Gastroesophageal sphincter (tissue), 4 donors: ENCODE results near the gene NTRK3. TPM values are rescaled to one million over a fixed set of nuclear protein-coding genes. Genes with fewer than 3 reads are reported as not detected.

Source experiments
- ATAC-seq: fragments of 150-250 bp; one replicate; pipeline ENCODE4 v1.9.1; 2016; ENCODE audit warnings: mild to moderate bottlenecking, moderate library complexity
- H3K27ac ChIP-seq, 4 donors: fragments of 200-600 bp; sonication (generic) in 3 of 4; 1 replicate in 3 of 4; 2 replicates in 1 of 4; pipeline ENCODE4 v1.5.1; 2016 to 2019
- H3K27me3 ChIP-seq: fragments of 200-600 bp; sonication (generic); one replicate; pipeline ENCODE4 v1.5.1; 2019
- H3K36me3 ChIP-seq, 2 donors: fragments of 200-600 bp; sonication (generic); one replicate each; pipeline ENCODE4 v1.5.1; 2019; ENCODE audit warnings: control low read depth in 1 of 2
- H3K4me1 ChIP-seq, 3 donors: fragments of 200-600 bp; sonication (generic); 1 replicate in 2 of 3; 2 replicates in 1 of 3; pipeline ENCODE4 v1.5.1; 2016 to 2019; ENCODE audit warnings: control low read depth in 2 of 3
- H3K4me3 ChIP-seq, 2 donors: fragments of 200-600 bp; sonication (generic); one replicate each; pipeline ENCODE4 v1.5.1; 2019; ENCODE audit warnings: mild to moderate bottlenecking in 1 of 2, moderate library complexity in 1 of 2
- H3K9me3 ChIP-seq, 3 donors: fragments of 200-600 bp; sonication (generic); one replicate each; pipeline ENCODE4 v1.5.1; 2017 to 2019; ENCODE audit warnings: control low read depth in 2 of 3
- CTCF ChIP-seq, 4 experiments: fragments of 200-600 bp in 2 of 4; fragments of 450-650 bp in 2 of 4; sonication (generic) in 1 of 4; IDR thresholded peaks; one replicate each; pipeline ENCODE4 v1.5.1; 2017 to 2019; ENCODE audit warnings: antibody characterized with exemption in 4 of 4, mild to moderate bottlenecking in 2 of 4, moderate library complexity in 2 of 4
- EP300 ChIP-seq: sonication (generic); formaldehyde crosslinking; IDR thresholded peaks from one replicate; pipeline ENCODE4 v1.6.1; 2017; ENCODE audit warnings: antibody characterized with exemption, mild to moderate bottlenecking
- POLR2A ChIP-seq, 2 donors: fragments of 450-650 bp; IDR thresholded peaks; one replicate each; pipeline ENCODE4 v1.6.1; 2017; ENCODE audit warnings: antibody characterized with exemption in 2 of 2, mild to moderate bottlenecking in 2 of 2, moderate library complexity in 1 of 2
- POLR2AphosphoS5 ChIP-seq: sonication (generic); formaldehyde crosslinking; IDR thresholded peaks from one replicate; pipeline ENCODE4 v1.6.1; 2017; ENCODE audit warnings: antibody characterized with exemption
- WGBS, 2 donors: methylation state at CpG; one replicate each; pipeline ENCODE4 v1.1.5; 2018; ENCODE audit warnings: low coverage in 1 of 2; 5-methylcytosine and 5-hydroxymethylcytosine counted together
- total RNA-seq, 4 donors: library from RNA; depleted of rRNA; stranded (reverse); fragments of >200 nt; gene quantifications; one replicate each; pipeline ENCODE4 v1.1.0, GENCODE V29; 2016

Gene NTRK3
- total RNA-seq, 4 donors from 2014 or later = 0.47 to 4.3 (median 1.5) TPM

DNA sequence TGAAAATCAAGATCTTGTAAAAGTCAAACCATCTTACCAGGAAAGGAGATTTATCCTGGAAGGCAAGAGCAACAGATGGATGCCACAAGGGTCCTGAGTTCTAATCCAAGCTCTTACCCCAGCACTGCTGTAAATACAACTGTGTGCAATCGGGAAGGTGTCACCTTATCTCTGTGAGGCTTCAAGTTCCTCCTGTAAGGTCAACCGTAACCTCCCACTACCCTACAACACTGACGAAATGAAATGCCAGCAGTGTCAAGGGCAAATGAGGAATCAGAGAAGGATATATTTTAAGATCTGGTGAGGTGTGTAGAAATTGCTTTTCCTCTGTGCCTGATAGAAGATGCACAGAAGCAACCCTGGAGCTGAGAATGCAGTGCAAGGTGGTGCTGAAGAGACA is 207.8 kb downstream of the NTRK3 start:
- H3K27me3 ChIP-seq = no peaks in the 10 kb centered on the region
- no peaks in the 10 kb centered on the region for H3K36me3 ChIP-seq
- TF ChIP-seq POLR2AphosphoS5 = no peak
- no peak for TF ChIP-seq CTCF (IDR thresholded peaks at IDR 0.05)
- no peak for TF ChIP-seq POLR2A (IDR thresholded peaks at IDR 0.05)
- TF ChIP-seq EP300 = no peak
- H3K27ac ChIP-seq = no peak overlapping the region
- H3K9me3 ChIP-seq = no peaks in the 10 kb centered on the region
- ATAC-seq = no peak
- H3K4me1 ChIP-seq = no peaks in the 10 kb centered on the region
- 44 to 52% methylated on average over 3 of the region's 3 CpGs for WGBS, 2 donors
- no peak overlapping the region for H3K4me3 ChIP-seq

DNA sequence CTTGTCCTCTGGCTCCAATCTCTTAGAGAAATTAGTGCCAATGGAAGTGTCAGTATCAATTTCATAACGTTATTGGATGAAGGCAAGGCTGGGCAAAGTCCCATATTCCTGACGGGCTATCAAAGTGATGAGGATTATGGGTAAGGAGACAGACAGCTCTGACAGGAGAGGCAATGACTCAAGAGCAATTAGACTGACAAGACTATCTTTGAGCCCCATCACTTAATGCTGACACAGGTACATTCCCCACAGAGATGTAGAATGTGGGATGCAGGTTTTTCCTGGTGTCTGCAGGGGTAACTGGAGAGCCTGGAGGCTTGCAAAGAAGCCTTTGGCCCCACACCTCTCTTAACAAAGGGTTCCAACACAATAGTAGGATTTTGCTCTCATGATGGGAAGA is 208.3 kb downstream of the NTRK3 start:
- WGBS, 2 donors = 67 to 71% methylated on average over 2 of the region's 2 CpGs
- no peak overlapping the region for H3K4me3 ChIP-seq
- H3K4me1 ChIP-seq = no peaks in the 10 kb centered on the region
- no peaks in the 10 kb centered on the region for H3K36me3 ChIP-seq
- no peak for ATAC-seq
- no peaks in the 10 kb centered on the region for H3K27me3 ChIP-seq
- H3K27ac ChIP-seq = no peak overlapping the region
- no peaks in the 10 kb centered on the region for H3K9me3 ChIP-seq
- no peak for TF ChIP-seq CTCF (IDR thresholded peaks at IDR 0.05)
- no peak for TF ChIP-seq POLR2A (IDR thresholded peaks at IDR 0.05)
- TF ChIP-seq POLR2AphosphoS5 = no peak
- no peak for TF ChIP-seq EP300

DNA sequence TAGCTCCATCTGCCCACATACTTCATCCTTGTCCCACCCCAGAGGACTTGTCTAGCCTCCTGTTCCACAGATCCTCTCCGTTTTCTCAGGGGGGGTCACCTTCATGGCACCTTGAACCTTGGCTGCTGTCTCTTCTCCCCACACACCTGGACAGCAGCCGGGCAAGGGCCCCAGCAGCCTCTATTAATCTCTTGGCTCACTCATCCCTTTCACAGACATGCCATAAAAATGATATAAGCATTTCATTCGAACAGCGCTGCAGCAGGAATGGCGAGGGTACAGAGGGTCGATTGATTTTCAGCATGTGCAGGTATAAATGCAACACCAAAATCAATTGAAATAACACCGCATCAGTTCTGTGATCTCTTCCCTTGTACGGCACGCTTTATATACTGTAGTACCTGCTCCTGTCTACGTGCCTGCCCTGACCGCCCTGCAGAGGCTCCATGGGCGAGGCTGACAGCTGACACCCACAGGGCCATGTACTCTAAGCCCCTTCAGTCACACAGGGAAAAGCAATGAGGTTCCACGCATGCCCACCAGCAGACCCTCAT is 209.9 kb downstream of the NTRK3 start:
- Histone ChIP-seq H3K27ac (no peak overlapping the region), H3K27me3 (no peaks in the 10 kb centered on the region), H3K36me3 (no peaks in the 10 kb centered on the region), H3K9me3 (no peaks in the 10 kb centered on the region), H3K4me3 (no peak overlapping the region), H3K4me1 (no peaks in the 10 kb centered on the region)
- WGBS, 2 donors = 79 to 91% methylated on average over 8 to 9 of the region's 13 CpGs
- TF ChIP-seq CTCF (IDR thresholded peaks at IDR 0.05) = no peak
- TF ChIP-seq POLR2A (IDR thresholded peaks at IDR 0.05) = no peak
- no peak for TF ChIP-seq POLR2AphosphoS5
- no peak for ATAC-seq

- Histone ChIP-seq H3K27ac (no peak overlapping the region), H3K9me3 (no peaks in the 10 kb centered on the region), H3K4me3 (no peak overlapping the region), H3K4me1 (no peaks in the 10 kb centered on the region), H3K36me3 (no peaks in the 10 kb centered on the region), H3K27me3 (no peaks in the 10 kb centered on the region)
- WGBS, 2 donors = 100% methylated on average over 1 of the region's 1 CpG; no CpG with 5 or more reads in 1 of the 2 donors
- TF ChIP-seq CTCF (IDR thresholded peaks at IDR 0.05) (no peak), POLR2A (IDR thresholded peaks at IDR 0.05) (no peak), EP300 (no peak), POLR2AphosphoS5 (no peak)
- no peak for ATAC-seq
These were observed 213.1 kb downstream of the NTRK3 start for GRCh38 chr15:88043396-88043795.

GRCh38 chr15:88042047-88042446 is 214.5 kb downstream of the NTRK3 start:
- no peak for ATAC-seq
- Histone ChIP-seq H3K4me3 (no peak overlapping the region), H3K27ac (no peak overlapping the region), H3K36me3 (no peaks in the 10 kb centered on the region), H3K4me1 (no peaks in the 10 kb centered on the region), H3K27me3 (peaks cover under 1% of the 10 kb centered on the region), H3K9me3 (no peaks in the 10 kb centered on the region)
- no peak for TF ChIP-seq EP300
- no peak for TF ChIP-seq CTCF (IDR thresholded peaks at IDR 0.05)
- TF ChIP-seq POLR2AphosphoS5 = no peak
- TF ChIP-seq POLR2A (IDR thresholded peaks at IDR 0.05) = no peak
- 79 to 94% methylated on average over 5 of the region's 5 CpGs for WGBS, 2 donors
